AG09309 (cell line): ENCODE measurements around the gene AVEN.
A peak's percentile ranks its signal among the peaks of the same experiment; 100 is the strongest.

Experiments
- DNase-seq: peaks from one replicate; pipeline ENCODE4 v3.0.0-alpha.2; 2010; ENCODE audit warnings: low read depth
- H3K4me3 ChIP-seq: 2 replicates; pipeline ENCODE4 v1.5.1; 2011; ENCODE audit warnings: mild to moderate bottlenecking, low read depth, low read length, moderate library complexity; ENCODE audit not compliant: control insufficient read depth
- CTCF ChIP-seq: IDR thresholded peaks from 2 replicates; pipeline ENCODE4 v1.5.1; 2011; ENCODE audit warnings: mild to moderate bottlenecking, low read depth, low read length, inconsistent platforms; ENCODE audit not compliant: insufficient read depth, control insufficient read depth; ENCODE audit errors: missing control alignments

The AVEN gene

GRCh38 chr15:34043813-34044212 lies 4.8 kb upstream of the AVEN start:
- H3K4me3 ChIP-seq, result no peak overlapping the region
- DNase-seq, result no peak
- no peak for TF ChIP-seq CTCF

- no peak for DNase-seq
- H3K4me3 ChIP-seq, result no peak overlapping the region
- TF ChIP-seq CTCF, result no peak
Measured at GRCh38 chr15:34043391-34043790, 4.4 kb upstream of the AVEN start.

GRCh38 chr15:34039790-34040113 lies 748 bp upstream of the AVEN start:
- no peak for DNase-seq
- no peak overlapping the region; the same call in 1 of the 2 replicates for H3K4me3 ChIP-seq
- TF ChIP-seq CTCF, result no peak

- H3K4me3 ChIP-seq, result peak overlapping the region; percentile 85
- TF ChIP-seq CTCF, result no peak
- DNase-seq, result no peak
Measured at GRCh38 chr15:34038023-34038870, 757 bp downstream of the AVEN start.

GRCh38 chr15:34031987-34032760 lies 6.8 kb downstream of the AVEN start:
- TF ChIP-seq CTCF, result no peak
- no peak overlapping the region for H3K4me3 ChIP-seq
- DNase-seq, result no peak

GRCh38 chr15:34027606-34028005 lies 11.4 kb downstream of the AVEN start:
- H3K4me3 ChIP-seq, result no peak overlapping the region
- no peak for DNase-seq
- TF ChIP-seq CTCF, result no peak
